ENCODE data around the gene TCERG1L. TPM values are rescaled to one million over a fixed set of nuclear protein-coding genes. Genes with fewer than 3 reads are reported as not detected.

TCERG1L gene
- total RNA-seq, 1 donor from 2014 or later: 3.5 TPM

DNA sequence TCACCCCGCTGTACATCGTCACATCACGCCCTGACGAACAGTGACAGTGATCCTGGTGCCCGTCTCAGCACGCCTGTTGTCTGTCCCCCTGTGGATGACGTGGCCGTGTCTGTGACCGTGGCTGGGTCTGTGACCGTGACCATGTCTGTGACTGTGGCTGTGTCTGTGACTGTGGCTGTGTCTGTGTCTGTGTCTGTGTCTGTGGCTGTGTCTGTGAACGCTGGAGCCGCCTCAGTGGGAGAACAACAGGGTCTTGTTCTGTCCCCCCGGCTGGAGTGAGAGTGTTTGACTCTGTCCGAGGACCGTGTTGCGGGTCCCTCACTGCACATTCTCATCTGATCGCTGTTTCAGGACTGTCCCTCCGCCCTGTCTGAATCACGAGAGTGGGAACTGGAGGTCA is 202.2 kb downstream of the TCERG1L start:
- TF ChIP-seq EZH2 (IDR thresholded peaks at IDR 0.05; ENCODE audit: insufficient read depth, low read length): no peak
- TF ChIP-seq, protein P1, sequence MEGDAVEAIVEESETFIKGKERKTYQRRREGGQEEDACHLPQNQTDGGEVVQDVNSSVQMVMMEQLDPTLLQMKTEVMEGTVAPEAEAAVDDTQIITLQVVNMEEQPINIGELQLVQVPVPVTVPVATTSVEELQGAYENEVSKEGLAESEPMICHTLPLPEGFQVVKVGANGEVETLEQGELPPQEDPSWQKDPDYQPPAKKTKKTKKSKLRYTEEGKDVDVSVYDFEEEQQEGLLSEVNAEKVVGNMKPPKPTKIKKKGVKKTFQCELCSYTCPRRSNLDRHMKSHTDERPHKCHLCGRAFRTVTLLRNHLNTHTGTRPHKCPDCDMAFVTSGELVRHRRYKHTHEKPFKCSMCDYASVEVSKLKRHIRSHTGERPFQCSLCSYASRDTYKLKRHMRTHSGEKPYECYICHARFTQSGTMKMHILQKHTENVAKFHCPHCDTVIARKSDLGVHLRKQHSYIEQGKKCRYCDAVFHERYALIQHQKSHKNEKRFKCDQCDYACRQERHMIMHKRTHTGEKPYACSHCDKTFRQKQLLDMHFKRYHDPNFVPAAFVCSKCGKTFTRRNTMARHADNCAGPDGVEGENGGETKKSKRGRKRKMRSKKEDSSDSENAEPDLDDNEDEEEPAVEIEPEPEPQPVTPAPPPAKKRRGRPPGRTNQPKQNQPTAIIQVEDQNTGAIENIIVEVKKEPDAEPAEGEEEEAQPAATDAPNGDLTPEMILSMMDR (IDR thresholded peaks at IDR 0.05; ENCODE audit: insufficient read depth, low read depth, low read length): no peak
- peaks cover 3% of the 10 kb centered on the region for H3K9me3 ChIP-seq (ENCODE audit: insufficient read depth, low read depth, low read length)
- no peaks in the 10 kb centered on the region for H3K4me1 ChIP-seq (ENCODE audit: insufficient read depth, low read length)
- H3K27ac ChIP-seq (ENCODE audit: low read depth, low read length): no peak overlapping the region
- H3K4me3 ChIP-seq (ENCODE audit: insufficient read depth, low read depth, low read length): no peak overlapping the region
- H3K79me2 ChIP-seq (ENCODE audit: insufficient read depth, low read length): no peaks in the 10 kb centered on the region
- H3K27me3 ChIP-seq (ENCODE audit: insufficient read depth, low read length): no peaks in the 10 kb centered on the region
- Mint-ChIP-seq H3K9me3 (ENCODE audit: unreplicated experiment) (peaks cover 7% of the 10 kb centered on the region), H3K4me1 (ENCODE audit: low read depth, unreplicated experiment) (no peaks in the 10 kb centered on the region), H3K27ac (ENCODE audit: unreplicated experiment) (no peak overlapping the region), H3K27me3 (ENCODE audit: low read depth, unreplicated experiment) (peaks cover 2% of the 10 kb centered on the region), H3K36me3 (ENCODE audit: low read depth, unreplicated experiment) (peaks cover 3% of the 10 kb centered on the region), H3K4me3 (ENCODE audit: unreplicated experiment) (no peak overlapping the region)
- DNase-seq (ENCODE audit: low read depth) (no peak), FAIRE-seq (no peak)
- H3K9ac ChIP-seq (ENCODE audit: low read length): no peak overlapping the region
- no peak overlapping the region for H2AFZ ChIP-seq (ENCODE audit: low read depth, low read length)
- H3K4me2 ChIP-seq (ENCODE audit: low read length): no peak overlapping the region
- H4K20me1 ChIP-seq (ENCODE audit: insufficient read depth, low read length): no peaks in the 10 kb centered on the region
- no peaks in the 10 kb centered on the region for H3K36me3 ChIP-seq (ENCODE audit: insufficient read depth, low read length)

DNA sequence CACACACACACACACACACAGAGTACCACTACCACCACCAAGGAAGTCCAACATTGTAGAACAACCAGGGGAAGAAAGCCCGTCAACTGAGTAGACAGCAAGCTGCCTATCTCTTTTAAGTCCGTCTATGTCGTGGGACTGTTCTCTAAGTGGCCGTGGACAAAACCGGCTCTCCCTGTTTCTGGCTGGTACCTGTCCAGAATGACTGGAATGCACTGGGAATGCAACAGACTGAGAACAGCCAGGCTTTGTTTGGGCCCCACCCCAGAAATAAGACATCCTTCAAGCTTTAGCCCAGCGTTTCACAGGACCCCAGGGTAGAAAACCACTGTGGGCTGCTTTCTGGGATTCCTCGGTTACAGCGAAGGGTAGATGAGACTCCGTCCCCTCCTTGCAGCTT is 203.6 kb downstream of the TCERG1L start:
- DNase-seq (ENCODE audit: low read depth): no peak
- Mint-ChIP-seq H3K4me1 (ENCODE audit: low read depth, unreplicated experiment) (no peaks in the 10 kb centered on the region), H3K9me3 (ENCODE audit: unreplicated experiment) (peaks cover 7% of the 10 kb centered on the region), H3K27me3 (ENCODE audit: low read depth, unreplicated experiment) (peaks cover 2% of the 10 kb centered on the region), H3K27ac (ENCODE audit: unreplicated experiment) (no peak overlapping the region), H3K36me3 (ENCODE audit: low read depth, unreplicated experiment) (peaks cover 3% of the 10 kb centered on the region), H3K4me3 (ENCODE audit: unreplicated experiment) (no peak overlapping the region)
- Histone ChIP-seq H4K20me1 (ENCODE audit: insufficient read depth, low read length) (no peaks in the 10 kb centered on the region), H3K79me2 (ENCODE audit: insufficient read depth, low read length) (no peaks in the 10 kb centered on the region), H3K36me3 (ENCODE audit: insufficient read depth, low read length) (no peaks in the 10 kb centered on the region), H2AFZ (ENCODE audit: low read depth, low read length) (no peak overlapping the region), H3K27me3 (ENCODE audit: insufficient read depth, low read length) (no peaks in the 10 kb centered on the region), H3K27ac (ENCODE audit: low read depth, low read length) (no peak overlapping the region), H3K4me1 (ENCODE audit: insufficient read depth, low read length) (no peaks in the 10 kb centered on the region), H3K4me2 (ENCODE audit: low read length) (no peak overlapping the region), H3K9me3 (ENCODE audit: insufficient read depth, low read depth, low read length) (peaks cover 3% of the 10 kb centered on the region), H3K4me3 (ENCODE audit: insufficient read depth, low read depth, low read length) (no peak overlapping the region), H3K9ac (ENCODE audit: low read length) (no peak overlapping the region)
- no peak for TF ChIP-seq EZH2 (IDR thresholded peaks at IDR 0.05; ENCODE audit: insufficient read depth, low read length)
- TF ChIP-seq, protein P1 (IDR thresholded peaks at IDR 0.05; ENCODE audit: insufficient read depth, low read depth, low read length): no peak
- no peak for FAIRE-seq

DNA sequence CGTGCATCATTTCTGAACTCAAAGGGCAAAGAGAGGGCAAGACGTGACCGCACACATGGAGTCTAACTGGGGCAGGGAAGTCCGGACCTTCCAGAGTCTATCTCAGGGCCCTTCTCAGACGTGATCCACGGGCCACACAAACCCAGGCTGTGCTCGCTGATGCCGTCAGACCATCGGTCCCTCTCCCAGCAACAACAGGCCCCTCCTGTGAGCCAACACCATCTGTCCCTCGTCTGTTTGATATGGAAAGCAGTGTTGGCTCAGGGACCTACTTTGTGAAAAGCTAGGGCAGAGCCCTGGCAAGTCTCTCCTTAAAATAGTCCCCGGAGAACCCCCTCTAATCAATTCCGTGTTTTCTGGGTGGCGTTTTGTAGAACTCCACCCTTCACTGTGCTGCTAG is 208.8 kb downstream of the TCERG1L start:
- Mint-ChIP-seq H3K9me3 (ENCODE audit: unreplicated experiment) (peaks cover 3% of the 10 kb centered on the region), H3K36me3 (ENCODE audit: low read depth, unreplicated experiment) (peaks cover under 1% of the 10 kb centered on the region), H3K4me3 (ENCODE audit: unreplicated experiment) (no peak overlapping the region), H3K27me3 (ENCODE audit: low read depth, unreplicated experiment) (no peaks in the 10 kb centered on the region), H3K27ac (ENCODE audit: unreplicated experiment) (no peak overlapping the region), H3K4me1 (ENCODE audit: low read depth, unreplicated experiment) (no peaks in the 10 kb centered on the region)
- Histone ChIP-seq H3K4me2 (ENCODE audit: low read length) (no peak overlapping the region), H4K20me1 (ENCODE audit: insufficient read depth, low read length) (no peaks in the 10 kb centered on the region), H3K9ac (ENCODE audit: low read length) (no peak overlapping the region), H2AFZ (ENCODE audit: low read depth, low read length) (no peak overlapping the region), H3K27ac (ENCODE audit: low read depth, low read length) (no peak overlapping the region), H3K36me3 (ENCODE audit: insufficient read depth, low read length) (no peaks in the 10 kb centered on the region), H3K9me3 (ENCODE audit: insufficient read depth, low read depth, low read length) (no peaks in the 10 kb centered on the region), H3K27me3 (ENCODE audit: insufficient read depth, low read length) (no peaks in the 10 kb centered on the region), H3K4me1 (ENCODE audit: insufficient read depth, low read length) (no peaks in the 10 kb centered on the region), H3K79me2 (ENCODE audit: insufficient read depth, low read length) (no peaks in the 10 kb centered on the region), H3K4me3 (ENCODE audit: insufficient read depth, low read depth, low read length) (no peak overlapping the region)
- FAIRE-seq: no peak
- no peak for DNase-seq (ENCODE audit: low read depth)
- TF ChIP-seq, protein P1 (IDR thresholded peaks at IDR 0.05; ENCODE audit: insufficient read depth, low read depth, low read length): no peak
- no peak for TF ChIP-seq EZH2 (IDR thresholded peaks at IDR 0.05; ENCODE audit: insufficient read depth, low read length)
